GM19455 (cell line): ENCODE data around the gene ARMH2.

Experiments used
- ATAC-seq: cut with Tn5 transposase; IDR thresholded peaks from one replicate; pipeline ENCODE4 v1.9.1; 2021; ENCODE audit not compliant: unreplicated experiment

Gene ARMH2

GRCh38 chr6:24798740-24799540, at the start of gene ARMH2:
TSS of gene ARMH2 (minus strand) at chr6:24798917. CDS start at chr6:24798857, 60 bp downstream.
- ATAC-seq = no peak

- no peak for ATAC-seq
These were observed 49.7 kb upstream of the ARMH2 start for GRCh38 chr6:24848461-24848860.

- no peak for ATAC-seq
These were observed 48.7 kb upstream of the ARMH2 start for GRCh38 chr6:24847402-24847801.

GRCh38 chr6:24845578-24845977, 46.9 kb upstream of the ARMH2 start:
- ATAC-seq = no peak

- no peak for ATAC-seq
These were observed 46.2 kb upstream of the ARMH2 start for GRCh38 chr6:24844903-24845302.

GRCh38 chr6:24844061-24844460, 45.3 kb upstream of the ARMH2 start:
- no peak for ATAC-seq

- no peak for ATAC-seq
These were observed 41.5 kb upstream of the ARMH2 start for GRCh38 chr6:24840187-24840586.

GRCh38 chr6:24838994-24839393, 40.3 kb upstream of the ARMH2 start:
- no peak for ATAC-seq

GRCh38 chr6:24838081-24838480, 39.4 kb upstream of the ARMH2 start:
- no peak for ATAC-seq

- no peak for ATAC-seq
These were observed 37.4 kb upstream of the ARMH2 start for GRCh38 chr6:24836109-24836508.

GRCh38 chr6:24833711-24834386, 35.1 kb upstream of the ARMH2 start:
- ATAC-seq = no peak

GRCh38 chr6:24832794-24833193, 34.1 kb upstream of the ARMH2 start:
- ATAC-seq = no peak

GRCh38 chr6:24831771-24832716, 33.3 kb upstream of the ARMH2 start:
- no peak for ATAC-seq

- ATAC-seq = no peak
These were observed 30.9 kb upstream of the ARMH2 start for GRCh38 chr6:24829657-24830056.

GRCh38 chr6:24827970-24828369, 29.3 kb upstream of the ARMH2 start:
- no peak for ATAC-seq

- no peak for ATAC-seq
These were observed 28.4 kb upstream of the ARMH2 start for GRCh38 chr6:24827162-24827561.

GRCh38 chr6:24825130-24825630, 26.5 kb upstream of the ARMH2 start:
- no peak for ATAC-seq

GRCh38 chr6:24824142-24824938, 25.6 kb upstream of the ARMH2 start:
- no peak for ATAC-seq

GRCh38 chr6:24823185-24823584, 24.5 kb upstream of the ARMH2 start:
- no peak for ATAC-seq

GRCh38 chr6:24822696-24823095, 24.0 kb upstream of the ARMH2 start:
- no peak for ATAC-seq
